Muscle layer of colon (tissue), 2 donors: Measurements from ENCODE around the gene MIEF2.
A peak's percentile ranks its signal among the peaks of the same experiment; 100 is the strongest.

ENCODE experiments used
- H3K27ac ChIP-seq: one replicate; pipeline ENCODE4 v1.7.0; 2013; ENCODE audit warnings: low read depth, mild to moderate bottlenecking, low read length, moderate library complexity
- H3K27me3 ChIP-seq, 2 donors: one replicate each; pipeline ENCODE4 v1.7.0; 2013; ENCODE audit warnings: low read length in 2 of 2, mild to moderate bottlenecking in 2 of 2; ENCODE audit not compliant: insufficient read depth in 2 of 2, control insufficient read depth in 1 of 2
- H3K36me3 ChIP-seq: one replicate; pipeline ENCODE4 v1.7.0; 2013; ENCODE audit warnings: mild to moderate bottlenecking, low read length; ENCODE audit not compliant: insufficient read depth
- H3K4me1 ChIP-seq: one replicate; pipeline ENCODE4 v1.7.0; 2013; ENCODE audit warnings: mild to moderate bottlenecking, low read length; ENCODE audit not compliant: insufficient read depth
- H3K4me3 ChIP-seq, 2 donors: one replicate each; pipeline ENCODE4 v1.7.0; 2013; ENCODE audit warnings: low read length in 2 of 2, low read depth in 1 of 2, mild to moderate bottlenecking in 1 of 2, moderate library complexity in 1 of 2
- H3K9ac ChIP-seq: one replicate; pipeline ENCODE4 v1.7.0; 2013; ENCODE audit warnings: low read length
- H3K9me3 ChIP-seq: one replicate; pipeline ENCODE4 v1.7.0; 2013; ENCODE audit warnings: mild to moderate bottlenecking, low read length
- donor health status: abdominal sarcoma.
- donor health status: Adenocarcinoma of cecum.

Gene MIEF2

GRCh38 chr17:18259621-18260331 is 686 bp upstream of the MIEF2 start:
- peaks cover 37% of the 10 kb centered on the region for H3K36me3 ChIP-seq
- no peaks in the 10 kb centered on the region for H3K9me3 ChIP-seq
- no peaks in the 10 kb centered on the region for H3K27me3 ChIP-seq
- peak overlapping the region; percentile 84 for H3K27ac ChIP-seq
- peaks cover 36% of the 10 kb centered on the region for H3K4me1 ChIP-seq
- peak overlapping the region in 1 of 2 donors; percentile 91 for H3K4me3 ChIP-seq
- H3K9ac ChIP-seq: peak overlapping the region; percentile 21

GRCh38 chr17:18261146-18261515 is 669 bp downstream of the MIEF2 start:
- peak overlapping the region; percentile 95 for H3K9ac ChIP-seq
- peaks cover 35% of the 10 kb centered on the region for H3K36me3 ChIP-seq
- H3K4me3 ChIP-seq: peak overlapping the region; percentile 77 to 91
- H3K9me3 ChIP-seq: no peaks in the 10 kb centered on the region
- no peaks in the 10 kb centered on the region for H3K27me3 ChIP-seq
- H3K27ac ChIP-seq: peak overlapping the region; percentile 84
- H3K4me1 ChIP-seq: peaks cover 36% of the 10 kb centered on the region

GRCh38 chr17:18261659-18262058 is 1.2 kb downstream of the MIEF2 start:
- no peaks in the 10 kb centered on the region for H3K9me3 ChIP-seq
- H3K4me1 ChIP-seq: peaks cover 32% of the 10 kb centered on the region
- H3K4me3 ChIP-seq: peak overlapping the region; percentile 77 to 91
- H3K27ac ChIP-seq: peak overlapping the region; percentile 84
- H3K36me3 ChIP-seq: peaks cover 29% of the 10 kb centered on the region
- peak overlapping the region; percentile 95 for H3K9ac ChIP-seq
- no peaks in the 10 kb centered on the region for H3K27me3 ChIP-seq

- H3K4me3 ChIP-seq: peak overlapping the region in 1 of 2 donors; percentile 91
- peaks cover 28% of the 10 kb centered on the region for H3K36me3 ChIP-seq
- no peak overlapping the region for H3K27ac ChIP-seq
- H3K4me1 ChIP-seq: peaks cover 28% of the 10 kb centered on the region
- H3K27me3 ChIP-seq: no peaks in the 10 kb centered on the region
- no peaks in the 10 kb centered on the region for H3K9me3 ChIP-seq
- peak overlapping the region; percentile 95 for H3K9ac ChIP-seq
Measured at GRCh38 chr17:18262111-18262510, 1.6 kb downstream of the MIEF2 start.

- Histone ChIP-seq H3K9ac (no peak overlapping the region), H3K36me3 (peaks cover 28% of the 10 kb centered on the region), H3K27me3 (no peaks in the 10 kb centered on the region), H3K4me1 (peaks cover 23% of the 10 kb centered on the region), H3K27ac (no peak overlapping the region), H3K9me3 (no peaks in the 10 kb centered on the region), H3K4me3 (no peak overlapping the region)
Measured at GRCh38 chr17:18262641-18263040, 2.2 kb downstream of the MIEF2 start.

GRCh38 chr17:18263885-18264682 is 3.6 kb downstream of the MIEF2 start:
- Histone ChIP-seq H3K9ac (no peak overlapping the region), H3K4me1 (peaks cover 22% of the 10 kb centered on the region), H3K27me3 (no peaks in the 10 kb centered on the region), H3K27ac (no peak overlapping the region), H3K9me3 (no peaks in the 10 kb centered on the region), H3K36me3 (peaks cover 28% of the 10 kb centered on the region), H3K4me3 (no peak overlapping the region)

- peaks cover 28% of the 10 kb centered on the region for H3K36me3 ChIP-seq
- no peak overlapping the region for H3K9ac ChIP-seq
- no peak overlapping the region for H3K4me3 ChIP-seq
- H3K27me3 ChIP-seq: no peaks in the 10 kb centered on the region
- H3K4me1 ChIP-seq: peaks cover 2% of the 10 kb centered on the region
- H3K9me3 ChIP-seq: no peaks in the 10 kb centered on the region
- no peak overlapping the region for H3K27ac ChIP-seq
Measured at GRCh38 chr17:18267366-18267765, 6.9 kb downstream of the MIEF2 start.

GRCh38 chr17:18267927-18268711 is 7.7 kb downstream of the MIEF2 start:
- H3K27me3 ChIP-seq: no peaks in the 10 kb centered on the region
- H3K4me3 ChIP-seq: no peak overlapping the region
- no peak overlapping the region for H3K27ac ChIP-seq
- no peaks in the 10 kb centered on the region for H3K4me1 ChIP-seq
- no peak overlapping the region for H3K9ac ChIP-seq
- peaks cover 24% of the 10 kb centered on the region for H3K36me3 ChIP-seq
- H3K9me3 ChIP-seq: no peaks in the 10 kb centered on the region

GRCh38 chr17:18270046-18270931 is 9.8 kb downstream of the MIEF2 start:
- Histone ChIP-seq H3K9ac (no peak overlapping the region), H3K4me3 (no peak overlapping the region), H3K27ac (no peak overlapping the region), H3K4me1 (no peaks in the 10 kb centered on the region), H3K36me3 (peaks cover 12% of the 10 kb centered on the region), H3K9me3 (no peaks in the 10 kb centered on the region), H3K27me3 (no peaks in the 10 kb centered on the region)

- Histone ChIP-seq H3K27me3 (no peaks in the 10 kb centered on the region), H3K9me3 (no peaks in the 10 kb centered on the region), H3K4me3 (no peak overlapping the region), H3K9ac (no peak overlapping the region), H3K4me1 (no peaks in the 10 kb centered on the region), H3K36me3 (peaks cover 50% of the 10 kb centered on the region), H3K27ac (no peak overlapping the region)
Measured at GRCh38 chr17:18277076-18277475, 16.6 kb downstream of the MIEF2 start.
